Stimulated activated naive CD8-positive, alpha-beta T cell treated with anti-CD3 and anti-CD28 coated beads, Interleukin-15, Interleukin-2, amounts not matched to agents 100 U/mL and 50 U/mL, for 24 hours (primary cell): ENCODE data around the gene KRTAP12-3.
"Not testable (repeated sequence)": the region's sequence is repeated elsewhere in the genome, so short reads cannot be mapped to it uniquely, and the experiment has no call there.

Source experiments
- ATAC-seq: fragments of 150-1000 bp; cut with Tn5 transposase; one replicate; pipeline ENCODE4 v1.10.0; 2021
- DNase-seq: peaks from one replicate; pipeline ENCODE4 v3.0.0; 2021

The KRTAP12-3 gene

GRCh38 chr21:44685050-44685449 is 27.3 kb downstream of the KRTAP12-3 start:
- ATAC-seq, DNase-seq: not testable (repeated sequence)

- DNase-seq (no peak), ATAC-seq (peak; percentile 58)
These were observed 28.5 kb downstream of the KRTAP12-3 start for GRCh38 chr21:44686000-44686781.

- no peak for ATAC-seq
- DNase-seq: no peak
These were observed 29.3 kb downstream of the KRTAP12-3 start for GRCh38 chr21:44686843-44687561.

GRCh38 chr21:44687671-44688070 is 29.9 kb downstream of the KRTAP12-3 start:
- ATAC-seq (no peak), DNase-seq (no peak)

GRCh38 chr21:44689740-44690139 is 32.0 kb downstream of the KRTAP12-3 start:
- not testable (repeated sequence) for ATAC-seq, DNase-seq

- DNase-seq (no peak), ATAC-seq (no peak)
These were observed 34.0 kb downstream of the KRTAP12-3 start for GRCh38 chr21:44691686-44692085.

- DNase-seq (no peak), ATAC-seq (no peak)
These were observed 35.2 kb downstream of the KRTAP12-3 start for GRCh38 chr21:44692798-44693512.

- no peak for DNase-seq
- no peak for ATAC-seq
These were observed 37.0 kb downstream of the KRTAP12-3 start for GRCh38 chr21:44694776-44695175.

- DNase-seq (no peak), ATAC-seq (no peak)
These were observed 37.5 kb downstream of the KRTAP12-3 start for GRCh38 chr21:44695184-44695583.

GRCh38 chr21:44695641-44696040 is 37.9 kb downstream of the KRTAP12-3 start:
- DNase-seq (no peak), ATAC-seq (no peak)

- ATAC-seq: no peak
These were observed 38.8 kb downstream of the KRTAP12-3 start for GRCh38 chr21:44696572-44696971.

GRCh38 chr21:44697172-44697810 is 39.6 kb downstream of the KRTAP12-3 start, which contains the start of gene KRTAP10-12:
Gene KRTAP10-12 (plus strand): TSS chr21:44697172. CDS start chr21:44697202, 30 bp downstream.
- ATAC-seq, DNase-seq: not testable (repeated sequence)

More at GRCh38 chr21:44696572-44696971, 38.8 kb downstream of the KRTAP12-3 start:
- no peak for DNase-seq

- DNase-seq (no peak), ATAC-seq (no peak)
These were observed 40.3 kb downstream of the KRTAP12-3 start for GRCh38 chr21:44697811-44698734.

GRCh38 chr21:44699502-44700001 is 41.8 kb downstream of the KRTAP12-3 start:
- ATAC-seq (no peak), DNase-seq (no peak)

- ATAC-seq (no peak), DNase-seq (no peak)
These were observed 42.6 kb downstream of the KRTAP12-3 start for GRCh38 chr21:44700101-44701022.

GRCh38 chr21:44701023-44701400 is 43.3 kb downstream of the KRTAP12-3 start:
- DNase-seq: no peak
- no peak for ATAC-seq

GRCh38 chr21:44701541-44701940 is 43.8 kb downstream of the KRTAP12-3 start:
- no peak for ATAC-seq

GRCh38 chr21:44702111-44702972 is 44.6 kb downstream of the KRTAP12-3 start:
- no peak for DNase-seq
- ATAC-seq: no peak

More at GRCh38 chr21:44701541-44701940, 43.8 kb downstream of the KRTAP12-3 start:
- DNase-seq: no peak
